ENCODE results near the gene SH2D3A. TPM values are rescaled to one million over a fixed set of nuclear protein-coding genes. Genes with fewer than 3 reads are reported as not detected.
"Not testable (repeated sequence)": the region's sequence is repeated elsewhere in the genome, so short reads cannot be mapped to it uniquely, and the experiment has no call there.

SH2D3A gene
- total RNA-seq, 2 donors from 2014 or later, result 10.7 to 16.4 TPM

DNA sequence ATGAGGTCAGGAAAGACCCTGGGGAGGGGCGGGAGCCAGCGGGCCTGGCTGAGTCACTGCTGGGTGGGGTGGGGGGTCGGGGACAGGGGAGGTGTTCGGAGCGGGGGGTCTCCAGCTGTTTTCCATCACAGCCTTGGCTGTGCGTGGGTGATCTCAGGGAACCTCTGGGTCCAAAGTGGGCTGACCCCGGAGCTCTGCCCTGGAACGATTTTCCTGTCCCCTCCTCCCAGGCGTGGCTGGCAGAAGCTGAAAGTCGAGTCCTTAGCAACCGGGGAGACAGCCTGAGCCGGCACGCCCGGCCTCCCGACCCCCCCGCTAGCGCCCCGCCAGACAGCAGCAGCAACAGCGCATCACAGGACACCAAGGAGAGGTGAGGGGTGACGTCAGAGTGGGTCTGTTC, 17.2 kb downstream of the SH2D3A start:
- no peaks in the 10 kb centered on the region for H3K4me1 ChIP-seq (ENCODE audit: control insufficient read depth, insufficient read depth, low read length)
- 96% methylated on average over 12 to 18 of the region's 20 CpGs for WGBS, 2 experiments (ENCODE audit: insufficient coverage in 1 of 2, insufficient read length in 1 of 2)
- Mint-ChIP-seq H3K27ac (no peak overlapping the region), H3K27me3 (ENCODE audit: insufficient read depth) (no peaks in the 10 kb centered on the region), H3K4me3 (no peak overlapping the region), H3K36me3 (ENCODE audit: low read depth) (peaks cover 69% of the 10 kb centered on the region), H3K9me3 (no peaks in the 10 kb centered on the region), H3K4me1 (peaks cover 2% of the 10 kb centered on the region)
- no peaks in the 10 kb centered on the region for H3K27me3 ChIP-seq (ENCODE audit: control insufficient read depth, insufficient read depth, low read length, poor library complexity, severe bottlenecking)
- H3K27ac ChIP-seq (ENCODE audit: low read depth, low read length), result no peak overlapping the region
- no peaks in the 10 kb centered on the region for H3K9me3 ChIP-seq (ENCODE audit: control insufficient read depth, low read length)
- no peak overlapping the region for H3K4me3 ChIP-seq (ENCODE audit: low read length)
- no peak for DNase-seq
- TF ChIP-seq, protein P1, sequence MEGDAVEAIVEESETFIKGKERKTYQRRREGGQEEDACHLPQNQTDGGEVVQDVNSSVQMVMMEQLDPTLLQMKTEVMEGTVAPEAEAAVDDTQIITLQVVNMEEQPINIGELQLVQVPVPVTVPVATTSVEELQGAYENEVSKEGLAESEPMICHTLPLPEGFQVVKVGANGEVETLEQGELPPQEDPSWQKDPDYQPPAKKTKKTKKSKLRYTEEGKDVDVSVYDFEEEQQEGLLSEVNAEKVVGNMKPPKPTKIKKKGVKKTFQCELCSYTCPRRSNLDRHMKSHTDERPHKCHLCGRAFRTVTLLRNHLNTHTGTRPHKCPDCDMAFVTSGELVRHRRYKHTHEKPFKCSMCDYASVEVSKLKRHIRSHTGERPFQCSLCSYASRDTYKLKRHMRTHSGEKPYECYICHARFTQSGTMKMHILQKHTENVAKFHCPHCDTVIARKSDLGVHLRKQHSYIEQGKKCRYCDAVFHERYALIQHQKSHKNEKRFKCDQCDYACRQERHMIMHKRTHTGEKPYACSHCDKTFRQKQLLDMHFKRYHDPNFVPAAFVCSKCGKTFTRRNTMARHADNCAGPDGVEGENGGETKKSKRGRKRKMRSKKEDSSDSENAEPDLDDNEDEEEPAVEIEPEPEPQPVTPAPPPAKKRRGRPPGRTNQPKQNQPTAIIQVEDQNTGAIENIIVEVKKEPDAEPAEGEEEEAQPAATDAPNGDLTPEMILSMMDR (conservative IDR thresholded peaks at IDR 0.05), result no peak
- H3K9ac ChIP-seq (ENCODE audit: extremely low read depth, low read length, poor library complexity, severe bottlenecking), result no peak overlapping the region
- peaks cover 80% of the 10 kb centered on the region for H3K36me3 ChIP-seq (ENCODE audit: control insufficient read depth, insufficient read depth, low read length)

DNA sequence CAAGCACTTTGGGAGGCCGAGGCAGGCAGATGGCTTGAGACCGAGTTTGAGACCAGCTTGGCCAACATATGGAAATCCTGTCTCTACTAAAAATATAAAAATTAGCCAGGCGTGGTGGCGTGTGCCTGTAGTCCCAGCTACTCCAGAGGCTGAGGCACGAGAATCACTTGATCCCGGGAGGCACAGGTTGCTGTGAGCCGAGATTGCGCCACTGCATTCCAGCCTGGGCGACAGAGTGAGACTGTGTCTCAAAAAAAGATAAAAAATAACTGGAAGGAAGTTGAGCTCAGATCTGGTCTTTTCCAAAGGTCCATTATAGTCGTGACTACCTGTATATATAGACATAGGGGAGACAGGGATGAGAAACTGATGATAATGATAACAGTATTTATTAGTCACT, 18.7 kb downstream of the SH2D3A start:
- H3K27ac Mint-ChIP-seq; H3K4me1 ChIP-seq (ENCODE audit: control insufficient read depth, insufficient read depth, low read length); H3K4me3 ChIP-seq (ENCODE audit: low read length); H3K9me3 Mint-ChIP-seq; H3K4me3 Mint-ChIP-seq; H3K27me3 ChIP-seq (ENCODE audit: control insufficient read depth, insufficient read depth, low read length, poor library complexity, severe bottlenecking); H3K27ac ChIP-seq (ENCODE audit: low read depth, low read length); H3K9me3 ChIP-seq (ENCODE audit: control insufficient read depth, low read length); H3K9ac ChIP-seq (ENCODE audit: extremely low read depth, low read length, poor library complexity, severe bottlenecking); DNase-seq; H3K27me3 Mint-ChIP-seq (ENCODE audit: insufficient read depth): not testable (repeated sequence)
- WGBS, 2 experiments (ENCODE audit: insufficient coverage in 1 of 2, insufficient read length in 1 of 2), result 95 to 96% methylated on average over 10 of the region's 10 CpGs
- H3K36me3 Mint-ChIP-seq (ENCODE audit: low read depth), result peaks cover 74% of the 10 kb centered on the region
- H3K36me3 ChIP-seq (ENCODE audit: control insufficient read depth, insufficient read depth, low read length), result peaks cover 87% of the 10 kb centered on the region
- peaks cover 10% of the 10 kb centered on the region for H3K4me1 Mint-ChIP-seq

DNA sequence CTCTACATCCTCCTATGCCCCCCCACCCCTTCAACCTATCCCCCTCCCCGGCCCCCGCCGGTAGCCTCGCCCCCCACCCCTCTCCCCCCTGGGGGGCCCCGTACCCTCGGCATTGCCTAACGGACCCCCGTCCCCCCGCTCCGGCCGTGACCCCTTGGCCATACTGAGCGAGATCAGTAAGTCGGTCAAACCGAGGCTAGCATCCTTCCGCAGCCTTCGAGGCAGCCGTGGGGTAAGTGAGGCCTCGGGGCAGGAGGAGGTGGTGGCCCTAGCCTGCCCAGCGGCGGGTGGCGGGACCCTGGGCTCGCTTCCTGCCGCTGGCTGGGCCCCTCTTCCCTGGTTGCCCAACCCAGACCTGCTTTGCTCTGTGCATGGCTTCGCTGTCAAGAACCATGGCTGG, 21.3 kb downstream of the SH2D3A start:
- H3K36me3 ChIP-seq (ENCODE audit: control insufficient read depth, insufficient read depth, low read length), result peaks cover 93% of the 10 kb centered on the region
- Mint-ChIP-seq H3K4me3 (no peak overlapping the region), H3K36me3 (ENCODE audit: low read depth) (peaks cover 78% of the 10 kb centered on the region), H3K27me3 (ENCODE audit: insufficient read depth) (no peaks in the 10 kb centered on the region), H3K4me1 (peaks cover 27% of the 10 kb centered on the region), H3K9me3 (no peaks in the 10 kb centered on the region), H3K27ac (no peak overlapping the region)
- H3K4me3 ChIP-seq (ENCODE audit: low read length), result no peak overlapping the region
- H3K9ac ChIP-seq (ENCODE audit: extremely low read depth, low read length, poor library complexity, severe bottlenecking), result no peak overlapping the region
- peaks cover 3% of the 10 kb centered on the region for H3K4me1 ChIP-seq (ENCODE audit: control insufficient read depth, insufficient read depth, low read length)
- no peak for DNase-seq
- WGBS, 2 experiments (ENCODE audit: insufficient coverage in 1 of 2, insufficient read length in 1 of 2), result 89 to 100% methylated on average over 9 to 16 of the region's 24 CpGs
- no peak overlapping the region for H3K27ac ChIP-seq (ENCODE audit: low read depth, low read length)
- H3K27me3 ChIP-seq (ENCODE audit: control insufficient read depth, insufficient read depth, low read length, poor library complexity, severe bottlenecking), result no peaks in the 10 kb centered on the region
- no peaks in the 10 kb centered on the region for H3K9me3 ChIP-seq (ENCODE audit: control insufficient read depth, low read length)
- TF ChIP-seq, protein P1 (conservative IDR thresholded peaks at IDR 0.05), result no peak
